ENCODE data around the gene LRRTM4.
"Not testable (repeated sequence)": the region's sequence is repeated elsewhere in the genome, so short reads cannot be mapped to it uniquely, and the experiment has no call there.

The LRRTM4 gene

GRCh38 chr2:77046339-77046738 lies 475.8 kb downstream of the LRRTM4 start:
- no peak for DNase-seq

DNA sequence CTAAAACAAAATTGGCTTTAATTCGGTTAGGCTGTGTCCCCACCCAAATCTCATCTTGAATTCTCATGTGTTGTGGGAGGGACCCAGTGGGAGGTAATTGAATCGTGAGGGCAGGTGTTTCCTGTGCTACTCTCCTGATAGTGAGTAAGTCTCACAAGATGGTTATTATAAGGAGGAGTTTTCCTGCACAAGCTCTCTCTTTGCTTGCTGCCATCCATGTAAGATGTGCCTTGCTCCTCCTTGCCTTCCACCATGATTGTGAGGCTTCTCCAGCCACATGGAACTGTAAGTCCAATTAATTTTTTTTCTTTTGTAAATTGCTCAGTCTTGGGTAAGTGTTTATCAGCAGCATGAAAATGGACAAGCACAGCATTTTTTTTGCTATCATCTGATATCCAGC lies 476.7 kb downstream of the LRRTM4 start:
- not testable (repeated sequence) for DNase-seq

DNA sequence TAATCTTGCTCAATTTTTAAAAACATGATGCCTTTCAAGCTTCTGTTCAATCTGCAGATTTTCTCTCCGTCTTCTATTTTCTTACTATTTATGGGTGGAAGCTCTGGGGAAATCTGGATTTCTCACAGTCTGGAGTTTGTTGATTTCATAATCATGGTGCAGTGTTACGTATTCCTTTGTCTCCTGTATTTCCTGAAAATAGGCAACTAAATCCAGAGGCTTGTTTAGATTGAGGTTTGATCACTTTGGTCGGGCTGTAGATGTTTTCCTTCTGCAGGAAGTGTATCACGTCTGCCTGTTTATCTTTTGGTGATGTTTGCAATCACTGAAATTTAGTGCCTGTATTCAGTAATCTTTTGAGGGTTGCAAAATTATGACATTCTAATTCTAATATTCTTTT lies 487.7 kb downstream of the LRRTM4 start:
- DNase-seq: no peak

DNA sequence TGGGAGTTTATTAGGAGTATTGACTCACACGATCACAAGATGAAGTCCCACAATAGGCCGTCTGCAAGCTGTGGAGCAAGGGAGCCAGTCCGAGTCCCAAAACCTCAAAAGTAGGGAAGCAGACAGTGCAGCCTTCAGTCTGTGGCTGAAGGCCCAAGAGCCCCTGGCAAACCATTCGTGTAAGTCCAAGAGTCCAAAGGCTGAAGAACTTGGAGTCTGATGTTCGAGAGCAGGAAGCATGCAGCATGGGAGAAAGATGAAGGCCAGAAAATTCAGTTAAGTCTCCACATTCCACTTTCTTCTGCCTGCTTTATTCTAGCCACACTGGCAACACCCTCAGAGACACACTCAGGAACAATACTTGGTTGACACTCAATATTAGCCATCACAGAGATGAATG lies 492.9 kb downstream of the LRRTM4 start:
- not testable (repeated sequence) for DNase-seq

GRCh38 chr2:77028032-77028600 lies 494.1 kb downstream of the LRRTM4 start:
- DNase-seq: no peak

DNA sequence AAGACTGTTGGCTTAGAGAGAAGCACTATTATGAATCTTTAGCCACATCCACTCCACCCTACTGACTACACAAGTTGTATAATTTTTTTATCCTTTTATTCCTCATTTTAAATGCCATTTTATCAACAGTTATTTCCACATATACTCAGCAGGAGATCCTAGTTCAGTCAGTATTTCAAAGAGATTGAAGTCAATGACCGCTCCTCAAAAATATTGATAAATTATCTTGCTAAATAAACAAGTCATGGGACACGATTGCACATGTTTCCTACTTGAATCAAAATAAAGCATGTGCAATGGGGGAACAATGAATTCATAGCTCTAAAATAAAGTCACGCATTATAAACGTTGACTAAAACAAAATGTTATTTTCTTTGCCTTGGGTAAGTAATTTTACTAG lies 496.5 kb downstream of the LRRTM4 start:
- no peak for DNase-seq

DNA sequence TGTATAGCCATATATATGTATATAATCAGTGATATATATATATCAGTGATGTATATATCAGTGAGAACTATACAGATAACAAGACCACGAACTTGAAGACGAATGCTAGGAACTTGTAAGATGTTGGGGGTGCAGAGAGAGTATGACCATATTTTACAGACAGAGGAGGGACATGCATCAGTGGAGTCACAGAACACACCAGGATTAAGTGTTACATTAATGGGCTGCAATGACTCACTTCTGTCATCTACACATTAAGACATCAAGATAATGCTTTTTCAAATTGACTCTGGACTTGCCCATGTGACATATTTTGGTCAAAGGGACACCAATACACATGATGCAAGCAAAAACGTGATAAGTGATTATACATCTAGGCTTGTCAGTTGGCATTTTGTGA lies 501.0 kb downstream of the LRRTM4 start:
- no peak for DNase-seq

DNA sequence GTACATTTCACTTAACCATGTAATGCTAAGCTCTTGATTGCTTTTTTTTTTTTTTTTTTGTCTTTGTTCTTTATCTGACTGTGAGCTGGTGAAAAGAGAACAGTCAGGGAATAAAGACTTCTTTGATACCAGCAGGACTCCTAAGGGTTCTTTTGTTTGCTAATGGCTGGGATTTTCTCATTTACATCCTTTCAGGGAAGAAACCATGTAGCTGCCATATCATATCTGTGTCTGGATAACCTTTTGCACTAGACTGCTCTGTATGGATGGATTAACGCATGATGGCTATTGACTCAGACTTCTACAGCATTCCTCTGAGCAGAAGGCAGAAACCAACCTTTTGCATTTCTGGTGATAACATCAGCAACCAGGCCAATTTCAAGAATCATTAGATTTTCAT lies 504.0 kb downstream of the LRRTM4 start:
- no peak for DNase-seq

GRCh38 chr2:77017355-77017745 lies 504.8 kb downstream of the LRRTM4 start:
- DNase-seq: no peak

DNA sequence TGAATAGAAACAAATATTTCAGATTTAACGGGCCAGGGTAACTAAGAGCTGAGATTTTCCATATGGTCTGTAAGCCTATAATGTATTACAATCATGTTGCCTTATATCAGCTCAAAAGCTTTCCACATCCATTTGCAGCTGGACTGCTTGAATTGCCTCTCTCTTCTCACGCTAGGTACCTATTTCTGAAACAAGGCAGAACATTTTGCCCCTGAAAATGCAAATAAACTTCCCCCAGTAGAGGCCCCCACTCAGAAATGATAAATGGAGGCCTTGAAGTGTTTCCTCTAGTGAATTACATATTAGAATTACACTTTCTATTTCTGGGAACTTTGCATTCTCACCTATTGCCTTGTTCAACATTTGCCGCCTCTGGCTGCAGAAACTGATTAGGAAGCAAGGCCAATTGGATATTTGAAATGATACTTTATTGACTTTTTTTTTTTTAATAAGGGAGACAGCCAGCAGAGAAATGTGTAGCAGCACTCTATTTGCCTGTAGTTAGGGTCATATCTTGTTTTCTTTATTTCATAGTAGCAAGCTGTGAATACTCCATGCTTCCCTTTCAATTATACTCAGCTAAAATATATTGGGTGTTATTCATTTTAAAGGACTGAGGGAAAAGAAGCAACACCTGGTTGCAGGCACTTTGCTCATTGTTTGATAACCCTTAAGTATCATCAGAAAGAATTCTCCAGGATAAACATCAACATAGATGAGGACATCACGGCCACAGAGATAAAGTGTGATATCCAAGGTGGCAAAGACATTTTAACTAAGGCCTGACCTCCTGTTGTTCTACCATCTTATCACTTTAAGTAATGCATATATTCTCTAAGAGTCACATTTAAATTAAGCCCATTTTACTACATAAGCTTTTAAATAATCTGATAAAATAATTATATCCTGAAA lies 505.5 kb downstream of the LRRTM4 start:
- DNase-seq: no peak

DNA sequence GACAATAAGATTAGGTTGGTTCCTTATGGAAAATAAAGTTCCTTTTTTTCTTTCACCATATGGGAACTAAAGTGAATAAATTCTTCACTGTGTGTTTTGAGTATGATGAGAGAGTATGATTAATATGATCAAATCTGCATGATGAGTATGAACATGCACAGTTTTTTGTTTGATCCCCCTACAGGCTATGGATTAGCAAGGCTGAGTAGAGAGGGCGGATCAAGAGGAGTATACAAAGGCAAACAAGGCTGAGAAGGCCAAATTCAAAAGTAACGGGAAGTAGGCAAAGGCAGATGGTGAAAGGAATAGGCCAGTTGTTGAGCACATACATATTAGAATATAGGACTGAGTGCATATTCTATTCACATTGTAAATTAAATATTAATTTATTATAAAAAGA lies 508.2 kb downstream of the LRRTM4 start:
- DNase-seq: no peak

DNA sequence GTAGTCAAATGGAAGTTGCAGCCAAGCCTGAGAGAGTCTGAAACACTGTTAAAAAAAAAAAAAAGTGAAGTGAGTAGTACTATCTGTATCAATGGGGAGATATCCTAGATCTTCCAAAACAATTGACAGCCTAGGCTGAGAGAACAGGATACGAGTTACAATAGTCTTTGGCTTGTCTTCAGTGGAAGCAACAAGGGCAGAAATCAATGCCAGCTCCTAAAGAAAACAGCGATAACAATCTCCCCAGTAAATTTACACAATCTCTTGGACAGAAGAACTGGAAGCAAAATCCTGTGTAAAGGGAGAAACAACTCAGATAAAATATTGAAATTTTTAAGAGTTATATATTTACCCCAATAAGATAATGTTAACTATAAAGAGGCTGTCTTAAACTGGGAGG lies 508.7 kb downstream of the LRRTM4 start:
- DNase-seq: no peak

- no peak for DNase-seq
Observed at GRCh38 chr2:77009307-77009706, 512.9 kb downstream of the LRRTM4 start.

- no peak for DNase-seq
Observed at GRCh38 chr2:77008853-77009252, 513.3 kb downstream of the LRRTM4 start.

DNA sequence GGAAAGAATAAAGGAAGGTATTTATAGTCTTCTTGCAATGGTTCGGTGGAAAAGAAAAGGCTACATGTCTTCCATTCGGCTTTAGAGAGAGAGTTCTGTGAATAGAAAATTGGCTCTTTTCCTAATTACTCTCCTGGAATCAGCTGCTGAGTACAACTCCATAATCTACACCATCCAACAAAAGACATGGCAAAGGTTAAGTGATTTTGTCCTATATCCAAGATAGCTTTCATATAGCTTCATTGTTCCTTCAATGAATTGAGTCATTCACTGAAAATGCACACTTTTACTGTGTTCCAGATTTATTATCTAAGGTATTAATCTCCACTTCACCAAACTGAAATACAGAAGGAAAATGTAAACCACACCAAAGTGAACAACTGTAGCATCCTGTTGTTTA lies 514.5 kb downstream of the LRRTM4 start:
- no peak for DNase-seq

DNA sequence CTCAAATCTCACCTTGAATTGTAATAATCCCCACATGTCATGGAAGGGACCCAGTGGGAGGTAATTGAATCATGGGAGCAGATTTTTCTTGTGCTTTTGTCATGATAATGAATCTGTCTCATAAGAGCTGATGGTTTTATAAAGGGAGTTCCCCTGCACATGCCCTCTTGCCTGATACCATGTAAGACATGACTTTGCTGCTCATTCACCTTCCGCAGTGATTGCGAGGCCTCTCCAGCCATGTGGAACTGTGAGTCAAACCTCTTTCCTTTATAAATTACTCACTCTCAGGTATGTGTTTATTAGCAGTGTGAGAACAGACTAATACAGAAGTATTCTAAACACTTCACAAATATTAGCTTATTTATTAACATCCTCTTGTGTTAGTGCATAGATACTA lies 516.7 kb downstream of the LRRTM4 start:
- DNase-seq: no peak

- DNase-seq: no peak
Observed at GRCh38 chr2:77001895-77002294, 520.3 kb downstream of the LRRTM4 start.

DNA sequence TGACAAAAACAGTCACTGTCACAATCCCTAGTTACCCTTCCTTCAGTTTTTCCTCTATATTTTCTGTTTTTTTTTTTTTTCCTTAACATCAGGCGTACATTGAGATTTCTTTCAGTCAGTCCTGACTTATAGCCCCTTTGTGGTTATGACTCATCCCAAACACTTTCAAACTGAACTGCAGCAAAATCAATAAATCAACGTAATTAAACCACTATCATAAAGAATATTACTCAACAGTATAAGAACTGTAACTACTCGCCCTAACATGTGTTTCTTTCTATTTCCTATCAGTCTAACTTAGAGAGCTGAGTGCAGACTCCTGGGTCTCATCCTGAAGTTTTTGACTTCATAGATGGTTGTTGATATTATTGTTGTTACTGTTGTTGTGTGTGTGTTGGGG lies 523.5 kb downstream of the LRRTM4 start:
- no peak for DNase-seq

DNA sequence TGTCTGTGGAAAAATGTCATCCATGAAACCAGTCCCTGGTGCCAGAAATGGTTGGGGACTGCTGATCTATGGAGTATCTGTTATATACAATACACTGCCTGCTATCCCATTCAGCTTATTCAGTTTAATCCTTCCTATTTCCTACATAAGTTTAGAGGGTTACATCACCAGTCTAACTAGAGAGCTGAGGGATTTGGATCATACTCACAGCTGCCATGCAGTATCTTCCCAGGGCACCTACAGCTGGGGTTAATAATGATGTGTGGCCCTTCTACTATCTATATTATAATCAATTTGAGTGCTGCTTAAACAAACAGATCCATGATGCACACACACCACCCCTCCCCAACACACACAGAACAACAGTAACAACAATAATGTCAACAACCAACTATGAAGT lies 524.0 kb downstream of the LRRTM4 start:
- DNase-seq: no peak

DNA sequence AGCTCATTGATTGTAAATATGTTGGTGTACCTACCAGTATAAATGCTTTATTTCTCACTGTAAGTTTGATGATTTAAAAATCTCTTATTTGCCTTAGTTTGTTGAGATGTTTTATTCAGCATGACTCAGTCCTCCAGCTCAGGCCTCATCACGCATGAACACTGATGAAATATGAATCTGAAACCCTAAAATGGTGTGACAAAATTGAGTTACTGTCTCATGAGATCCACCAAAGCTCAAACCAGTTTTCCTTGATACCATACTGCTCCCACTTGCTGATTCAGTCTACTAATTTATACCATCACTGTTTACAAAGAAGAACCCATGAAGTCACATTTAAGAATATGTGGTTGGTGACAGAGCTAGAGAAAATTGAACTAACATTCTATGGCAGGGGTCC lies 524.9 kb downstream of the LRRTM4 start:
- DNase-seq: no peak

DNA sequence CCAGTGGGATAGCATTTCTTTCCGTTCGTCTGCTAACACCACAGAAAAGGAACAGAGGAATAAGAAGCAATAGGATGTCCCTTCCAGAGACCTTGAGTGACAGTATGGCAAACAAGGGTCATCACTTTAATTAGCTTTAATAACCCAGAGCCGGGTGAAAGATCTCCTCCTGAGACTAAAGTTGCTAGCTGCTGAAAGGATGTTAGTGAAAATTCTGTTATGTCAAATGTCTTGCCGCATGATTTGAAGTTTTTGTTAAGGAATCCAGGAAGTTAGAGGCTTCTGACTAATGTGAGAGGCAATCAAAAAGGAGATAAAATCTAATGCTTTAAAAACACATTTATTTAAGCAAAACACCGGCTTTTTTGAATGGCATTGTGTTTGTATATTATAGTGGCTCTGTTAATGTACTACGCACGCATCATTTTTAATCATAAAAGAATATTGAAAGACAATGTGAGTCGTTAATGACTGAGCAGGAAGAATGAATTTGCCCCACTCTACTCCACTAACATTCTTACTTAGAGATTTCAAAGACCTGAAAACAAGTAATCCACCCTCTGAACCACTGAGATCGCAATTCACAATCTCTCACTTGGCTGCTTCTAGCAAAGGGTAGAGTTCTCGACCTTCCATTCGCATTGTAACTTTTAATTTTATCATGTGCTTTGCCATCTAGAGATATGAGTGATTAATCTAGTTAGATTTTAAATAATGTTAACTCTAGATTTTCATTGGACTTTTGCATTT lies 536.6 kb downstream of the LRRTM4 start:
- DNase-seq: no peak

GRCh38 chr2:76984359-76984758 lies 537.8 kb downstream of the LRRTM4 start:
- DNase-seq: no peak

DNA sequence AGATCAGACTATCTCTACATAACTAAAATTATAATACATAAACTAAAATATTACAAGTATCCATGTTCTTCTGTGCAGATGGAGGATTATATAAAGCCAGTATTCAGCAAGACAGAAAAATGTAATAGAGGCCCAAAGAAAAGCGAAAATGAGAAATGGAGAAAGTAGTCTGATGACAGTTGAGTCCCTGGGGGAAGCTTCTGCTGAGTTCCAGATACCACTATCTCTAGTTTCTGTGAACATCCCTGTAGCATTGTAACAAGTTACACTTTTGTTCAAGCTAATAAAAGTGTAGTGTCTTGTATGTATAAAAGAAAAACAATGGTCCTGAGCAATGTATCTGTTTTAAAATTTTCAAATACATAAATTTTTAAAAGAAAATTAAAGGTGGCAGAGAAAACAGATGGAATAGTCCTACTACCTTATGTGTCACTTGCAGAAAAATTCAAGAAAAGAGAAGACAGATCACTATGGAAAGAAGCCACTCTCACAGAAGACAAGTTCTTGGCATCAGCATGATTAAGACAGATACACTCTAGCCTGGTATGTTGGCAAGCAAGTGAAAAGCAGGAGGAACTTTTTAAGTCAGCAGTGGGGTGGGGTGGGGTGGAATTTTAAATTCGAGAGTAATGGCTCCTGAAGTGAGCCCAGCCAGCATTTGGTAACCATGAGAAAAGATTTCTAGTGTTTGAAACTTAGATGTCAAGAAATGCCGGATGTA lies 541.9 kb downstream of the LRRTM4 start:
- DNase-seq: no peak

All from activated CD8-positive, alpha-beta memory T cell treated with anti-CD3 and anti-CD28 coated beads, Interleukin-2, amount 50 U/mL, for 48 hours (primary cell).